OCI-LY7 (cell line): ENCODE results near the gene RNF182. TPM values are rescaled to one million over a fixed set of nuclear protein-coding genes. Genes with fewer than 3 reads are reported as not detected.

Experiments
- BruUV-seq: library from RNA; stranded (reverse); fragments of 400-500 nt; replicated peaks from 2 replicates; lab custom pipeline; 2021; lab: Mats Ljungman, UMichigan
- CTCF ChIA-PET: fragments of 300-600 bp; sonication (Branson Sonifier 250); formaldehyde crosslinking; loops from one replicate; lab custom pipeline; 2022; ENCODE audit warnings: antibody characterized with exemption; ENCODE audit not compliant: unreplicated experiment; lab: Charles Lee
- POLR2A ChIA-PET: fragments of 300-600 bp; sonication (Branson Sonifier 250); formaldehyde crosslinking; loops from one replicate; lab custom pipeline; 2022; ENCODE audit warnings: antibody characterized with exemption; lab: Charles Lee
- DNase-seq: peaks from one replicate; pipeline ENCODE4 v3.0.0-alpha.2; 2015; ENCODE audit warnings: low spot score
- H2AFZ ChIP-seq: fragments of 200-600 bp; sonication (generic), shearing (Covaris generic); 2 replicates; pipeline ENCODE4 v1.6.1; 2014; ENCODE audit warnings: mild to moderate bottlenecking, antibody characterized with exemption, low read length, moderate library complexity
- H3K27ac ChIP-seq: fragments of 200-600 bp; sonication (generic); 2 replicates; pipeline ENCODE4 v1.5.1; 2014; ENCODE audit warnings: mixed run types, low read depth, mild to moderate bottlenecking, moderate library complexity, low read length, inconsistent platforms; ENCODE audit not compliant: poor library complexity, severe bottlenecking
- H3K36me3 ChIP-seq: fragments of 200-600 bp; sonication (generic); 2 replicates; pipeline ENCODE4 v1.6.1; 2014; ENCODE audit warnings: mild to moderate bottlenecking, antibody characterized with exemption, low read length, moderate library complexity, mixed read lengths; ENCODE audit not compliant: insufficient read depth
- H3K4me1 ChIP-seq: fragments of 200-600 bp; sonication (generic); 2 replicates; pipeline ENCODE4 v1.5.1; 2014; ENCODE audit warnings: mild to moderate bottlenecking, low read length; ENCODE audit not compliant: insufficient read depth, poor library complexity, severe bottlenecking
- H3K4me2 ChIP-seq: fragments of 200-600 bp; sonication (generic); 2 replicates; pipeline ENCODE4 v1.6.1; 2014; ENCODE audit warnings: mild to moderate bottlenecking, low read length
- H3K4me3 ChIP-seq: fragments of 200-600 bp; sonication (generic); 2 replicates; pipeline ENCODE4 v1.5.1; 2014; ENCODE audit warnings: mild to moderate bottlenecking, low read depth, low read length; ENCODE audit not compliant: poor library complexity, severe bottlenecking
- H3K79me2 ChIP-seq: fragments of 200-600 bp; sonication (generic); 2 replicates; pipeline ENCODE4 v1.6.1; 2016; ENCODE audit warnings: low read depth, mild to moderate bottlenecking, low read length, moderate library complexity, mixed read lengths; ENCODE audit not compliant: insufficient read depth
- H3K9me2 ChIP-seq: fragments of 200-600 bp; sonication (generic); 2 replicates; pipeline ENCODE4 v1.6.1; 2016; ENCODE audit warnings: mild to moderate bottlenecking, low read length, mixed read lengths; ENCODE audit not compliant: insufficient read depth
- H3K9me3 ChIP-seq: fragments of 200-600 bp; sonication (generic); 2 replicates; pipeline ENCODE4 v1.6.1; 2014; ENCODE audit warnings: mild to moderate bottlenecking, mixed run types, low read length, mixed read lengths
- H4K20me1 ChIP-seq: fragments of 200-600 bp; sonication (generic); 2 replicates; pipeline ENCODE4 v1.6.1; 2014; ENCODE audit warnings: mild to moderate bottlenecking, antibody characterized with exemption, low read length, moderate library complexity, mixed read lengths; ENCODE audit not compliant: insufficient read depth
- CTCF ChIP-seq: fragments of 200-600 bp; sonication (generic); conservative IDR thresholded peaks from 2 replicates; pipeline ENCODE4 v1.5.1; 2014; ENCODE audit warnings: mild to moderate bottlenecking, antibody characterized with exemption, low read length, moderate library complexity, mixed read lengths
- EZH2phosphoT487 ChIP-seq: fragments of 200-600 bp; sonication (generic); IDR thresholded peaks from 2 replicates; pipeline ENCODE4 v1.6.1; 2018; ENCODE audit warnings: low read depth, borderline replicate concordance, mild to moderate bottlenecking, mixed run types, antibody characterized with exemption, low read length, moderate library complexity, mixed read lengths
- intact Hi-C: fragments of 100-400 bp; cut with micrococcal nuclease; formaldehyde crosslinking; loops from one replicate; pipeline ENCODE4 v1.10.0; 2022; ENCODE audit not compliant: unreplicated experiment
- total RNA-seq, 2 experiments: library from RNA; depleted of rRNA in 1 of 2; stranded (reverse); fragments of >200 nt in 1 of 2; shearing (Covaris generic) in 1 of 2; gene quantifications; 2 replicates each; pipeline ENCODE4 v1.2.3, GENCODE V29; 2014 to 2022

Gene RNF182
- total RNA-seq, 2 experiments from 2014 or later = not detected

- Histone ChIP-seq H3K4me3 (no peak overlapping the region), H3K36me3 (no peaks in the 10 kb centered on the region), H3K27ac (no peak overlapping the region), H3K4me1 (no peaks in the 10 kb centered on the region), H3K9me2 (no peaks in the 10 kb centered on the region), H4K20me1 (no peaks in the 10 kb centered on the region), H3K9me3 (no peaks in the 10 kb centered on the region), H3K79me2 (no peaks in the 10 kb centered on the region), H2AFZ (no peak overlapping the region), H3K4me2 (no peak overlapping the region)
- no peak for DNase-seq
- no TSS peak for BruUV-seq
- TF ChIP-seq EZH2phosphoT487 (no peak), CTCF (no peak)
- intact Hi-C loops = no loop called here
- ChIA-PET POLR2A (interaction anchor here (1.0 kb wide), 1 partner anchor 13 kb away, joined by 3 read pairs; no protein-coding TSS in a partner anchor), CTCF (no interaction called here)
Measured at GRCh38 chr6:14025160-14025559, 100.4 kb downstream of the RNF182 start.

- CTCF ChIA-PET = no interaction called here
- H3K79me2 ChIP-seq = no peaks in the 10 kb centered on the region
- no peak overlapping the region for H3K4me2 ChIP-seq
- H3K36me3 ChIP-seq = no peaks in the 10 kb centered on the region
- no peak overlapping the region for H3K27ac ChIP-seq
- no peaks in the 10 kb centered on the region for H3K9me3 ChIP-seq
- no peak overlapping the region for H3K4me3 ChIP-seq
- POLR2A ChIA-PET = interaction anchor here (1.3 kb wide), 1 partner anchor 8 kb away, joined by 4 read pairs; no protein-coding TSS in a partner anchor
- no peaks in the 10 kb centered on the region for H3K9me2 ChIP-seq
- no peaks in the 10 kb centered on the region for H3K4me1 ChIP-seq
- no peak overlapping the region for H2AFZ ChIP-seq
- intact Hi-C loops = no loop called here
- BruUV-seq = no TSS peak
- no peaks in the 10 kb centered on the region for H4K20me1 ChIP-seq
- TF ChIP-seq EZH2phosphoT487 (no peak), CTCF (no peak)
- no peak for DNase-seq
Measured at GRCh38 chr6:14026831-14027539, 102.2 kb downstream of the RNF182 start.

- no peak overlapping the region for H3K27ac ChIP-seq
- BruUV-seq = no TSS peak
- no peak for TF ChIP-seq EZH2phosphoT487
- no peak for TF ChIP-seq CTCF
- H3K36me3 ChIP-seq = no peaks in the 10 kb centered on the region
- no peak overlapping the region for H2AFZ ChIP-seq
- H3K4me2 ChIP-seq = no peak overlapping the region
- H3K4me1 ChIP-seq = no peaks in the 10 kb centered on the region
- H3K79me2 ChIP-seq = no peaks in the 10 kb centered on the region
- H3K4me3 ChIP-seq = no peak overlapping the region
- H3K9me3 ChIP-seq = no peaks in the 10 kb centered on the region
- intact Hi-C loops = no loop called here
- ChIA-PET CTCF (no interaction called here), POLR2A (no interaction called here)
- H4K20me1 ChIP-seq = no peaks in the 10 kb centered on the region
- no peaks in the 10 kb centered on the region for H3K9me2 ChIP-seq
- DNase-seq = no peak
Measured at GRCh38 chr6:14028631-14029030, 103.9 kb downstream of the RNF182 start.
